Panc1 (cell line): ENCODE measurements around the gene NT5C1A.

Experiments
- TCF7L2 ChIP-seq: IDR thresholded peaks from 2 replicates; pipeline ENCODE4 v1.6.1; 2011; ENCODE audit warnings: mild to moderate bottlenecking, low read depth, low read length, inconsistent platforms
- TF ChIP-seq, protein P1 (sequence below): fragments of 450-650 bp; IDR thresholded peaks from 2 replicates; pipeline ENCODE4 v1.5.1; 2017; ENCODE audit warnings: mild to moderate bottlenecking
- TF ChIP-seq, protein P2 (sequence below), 2 experiments: IDR thresholded peaks; 2 replicates each; pipeline ENCODE4 v1.6.1; 2011 to 2012; ENCODE audit warnings: low read depth in 2 of 2, control low read depth in 1 of 2, low read length in 1 of 2, mild to moderate bottlenecking in 1 of 2, moderate library complexity in 1 of 2; ENCODE audit not compliant: insufficient read depth in 1 of 2

DNA sequence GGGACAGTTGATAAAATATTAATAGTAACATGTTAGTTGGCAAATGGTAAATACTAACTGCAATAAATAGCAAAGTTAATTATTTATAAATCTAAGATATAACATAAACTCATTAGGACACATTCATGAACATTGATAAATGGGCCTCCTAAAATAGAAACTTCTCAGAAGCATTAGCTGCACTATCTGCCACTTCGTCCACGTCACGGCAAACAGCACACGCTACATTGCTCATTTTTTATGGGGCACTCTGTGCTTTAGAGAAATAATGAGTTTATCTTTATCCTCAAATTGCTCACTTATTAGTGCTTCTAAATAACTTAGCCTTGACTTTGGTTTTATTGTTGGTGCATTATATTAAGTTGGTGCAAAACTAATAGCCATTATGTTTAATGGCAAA, 35.6 kb upstream of the NT5C1A start:
- TF ChIP-seq, protein P1, sequence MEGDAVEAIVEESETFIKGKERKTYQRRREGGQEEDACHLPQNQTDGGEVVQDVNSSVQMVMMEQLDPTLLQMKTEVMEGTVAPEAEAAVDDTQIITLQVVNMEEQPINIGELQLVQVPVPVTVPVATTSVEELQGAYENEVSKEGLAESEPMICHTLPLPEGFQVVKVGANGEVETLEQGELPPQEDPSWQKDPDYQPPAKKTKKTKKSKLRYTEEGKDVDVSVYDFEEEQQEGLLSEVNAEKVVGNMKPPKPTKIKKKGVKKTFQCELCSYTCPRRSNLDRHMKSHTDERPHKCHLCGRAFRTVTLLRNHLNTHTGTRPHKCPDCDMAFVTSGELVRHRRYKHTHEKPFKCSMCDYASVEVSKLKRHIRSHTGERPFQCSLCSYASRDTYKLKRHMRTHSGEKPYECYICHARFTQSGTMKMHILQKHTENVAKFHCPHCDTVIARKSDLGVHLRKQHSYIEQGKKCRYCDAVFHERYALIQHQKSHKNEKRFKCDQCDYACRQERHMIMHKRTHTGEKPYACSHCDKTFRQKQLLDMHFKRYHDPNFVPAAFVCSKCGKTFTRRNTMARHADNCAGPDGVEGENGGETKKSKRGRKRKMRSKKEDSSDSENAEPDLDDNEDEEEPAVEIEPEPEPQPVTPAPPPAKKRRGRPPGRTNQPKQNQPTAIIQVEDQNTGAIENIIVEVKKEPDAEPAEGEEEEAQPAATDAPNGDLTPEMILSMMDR = no peak
- TF ChIP-seq TCF7L2 = no peak
- TF ChIP-seq, protein P2, sequence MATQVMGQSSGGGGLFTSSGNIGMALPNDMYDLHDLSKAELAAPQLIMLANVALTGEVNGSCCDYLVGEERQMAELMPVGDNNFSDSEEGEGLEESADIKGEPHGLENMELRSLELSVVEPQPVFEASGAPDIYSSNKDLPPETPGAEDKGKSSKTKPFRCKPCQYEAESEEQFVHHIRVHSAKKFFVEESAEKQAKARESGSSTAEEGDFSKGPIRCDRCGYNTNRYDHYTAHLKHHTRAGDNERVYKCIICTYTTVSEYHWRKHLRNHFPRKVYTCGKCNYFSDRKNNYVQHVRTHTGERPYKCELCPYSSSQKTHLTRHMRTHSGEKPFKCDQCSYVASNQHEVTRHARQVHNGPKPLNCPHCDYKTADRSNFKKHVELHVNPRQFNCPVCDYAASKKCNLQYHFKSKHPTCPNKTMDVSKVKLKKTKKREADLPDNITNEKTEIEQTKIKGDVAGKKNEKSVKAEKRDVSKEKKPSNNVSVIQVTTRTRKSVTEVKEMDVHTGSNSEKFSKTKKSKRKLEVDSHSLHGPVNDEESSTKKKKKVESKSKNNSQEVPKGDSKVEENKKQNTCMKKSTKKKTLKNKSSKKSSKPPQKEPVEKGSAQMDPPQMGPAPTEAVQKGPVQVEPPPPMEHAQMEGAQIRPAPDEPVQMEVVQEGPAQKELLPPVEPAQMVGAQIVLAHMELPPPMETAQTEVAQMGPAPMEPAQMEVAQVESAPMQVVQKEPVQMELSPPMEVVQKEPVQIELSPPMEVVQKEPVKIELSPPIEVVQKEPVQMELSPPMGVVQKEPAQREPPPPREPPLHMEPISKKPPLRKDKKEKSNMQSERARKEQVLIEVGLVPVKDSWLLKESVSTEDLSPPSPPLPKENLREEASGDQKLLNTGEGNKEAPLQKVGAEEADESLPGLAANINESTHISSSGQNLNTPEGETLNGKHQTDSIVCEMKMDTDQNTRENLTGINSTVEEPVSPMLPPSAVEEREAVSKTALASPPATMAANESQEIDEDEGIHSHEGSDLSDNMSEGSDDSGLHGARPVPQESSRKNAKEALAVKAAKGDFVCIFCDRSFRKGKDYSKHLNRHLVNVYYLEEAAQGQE (IDR thresholded peaks at IDR 0.05; ENCODE audit: insufficient read depth in 1 of 2, low read depth in 2 of 2, low read length in 1 of 2) = no peak
